ENCODE results near the gene FNDC11. TPM values are rescaled to one million over a fixed set of nuclear protein-coding genes. Genes with fewer than 3 reads are reported as not detected.

The FNDC11 gene
- total RNA-seq, 1 experiment from 2014 or later, result 1.8 TPM

DNA sequence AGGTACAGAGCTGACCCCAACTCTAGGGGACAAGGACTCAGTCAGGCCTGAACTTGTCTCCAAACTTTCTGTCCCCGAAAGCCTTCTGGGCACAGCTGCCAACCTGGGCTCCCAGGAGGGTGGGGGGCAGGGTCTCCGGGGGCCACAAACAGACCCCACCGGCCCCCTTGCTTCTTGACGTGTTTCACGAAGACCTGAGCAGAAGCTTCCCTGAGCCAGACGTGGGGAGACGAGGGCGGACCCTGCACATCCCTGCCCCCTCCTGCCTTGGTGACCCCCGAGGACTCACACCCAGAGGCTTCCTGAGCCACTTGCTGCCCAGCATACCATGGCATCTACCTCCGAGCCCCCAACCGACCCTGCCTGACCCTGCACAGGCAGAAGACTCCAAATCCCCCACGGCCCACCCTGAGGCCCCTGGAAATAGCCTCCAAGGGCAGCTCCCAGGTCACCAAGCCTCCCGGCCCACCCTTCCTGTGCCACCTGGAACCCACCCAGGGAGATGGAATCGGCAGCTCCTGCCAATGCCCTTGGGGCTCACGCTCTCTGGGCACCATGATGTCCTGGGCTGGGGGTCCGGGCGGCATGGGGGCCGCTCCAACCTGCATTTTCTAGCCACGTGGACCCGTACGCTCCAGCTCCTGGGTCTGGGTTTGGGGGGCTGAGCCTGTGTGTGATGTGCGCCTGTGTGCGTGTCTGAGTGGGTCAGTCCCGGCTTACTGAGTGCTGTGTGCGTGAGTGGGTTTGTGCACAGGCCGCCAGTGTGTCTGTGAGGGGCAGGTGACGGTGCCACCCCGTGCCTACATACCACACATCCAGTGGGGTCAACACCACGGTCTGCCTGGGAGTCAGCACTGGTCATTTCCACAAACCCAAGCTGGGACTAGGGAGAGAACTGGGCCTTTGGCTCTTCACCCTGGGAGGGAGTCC is 14.3 kb upstream of the FNDC11 start:
- no peak for DNase-seq (ENCODE audit: low read depth)

DNA sequence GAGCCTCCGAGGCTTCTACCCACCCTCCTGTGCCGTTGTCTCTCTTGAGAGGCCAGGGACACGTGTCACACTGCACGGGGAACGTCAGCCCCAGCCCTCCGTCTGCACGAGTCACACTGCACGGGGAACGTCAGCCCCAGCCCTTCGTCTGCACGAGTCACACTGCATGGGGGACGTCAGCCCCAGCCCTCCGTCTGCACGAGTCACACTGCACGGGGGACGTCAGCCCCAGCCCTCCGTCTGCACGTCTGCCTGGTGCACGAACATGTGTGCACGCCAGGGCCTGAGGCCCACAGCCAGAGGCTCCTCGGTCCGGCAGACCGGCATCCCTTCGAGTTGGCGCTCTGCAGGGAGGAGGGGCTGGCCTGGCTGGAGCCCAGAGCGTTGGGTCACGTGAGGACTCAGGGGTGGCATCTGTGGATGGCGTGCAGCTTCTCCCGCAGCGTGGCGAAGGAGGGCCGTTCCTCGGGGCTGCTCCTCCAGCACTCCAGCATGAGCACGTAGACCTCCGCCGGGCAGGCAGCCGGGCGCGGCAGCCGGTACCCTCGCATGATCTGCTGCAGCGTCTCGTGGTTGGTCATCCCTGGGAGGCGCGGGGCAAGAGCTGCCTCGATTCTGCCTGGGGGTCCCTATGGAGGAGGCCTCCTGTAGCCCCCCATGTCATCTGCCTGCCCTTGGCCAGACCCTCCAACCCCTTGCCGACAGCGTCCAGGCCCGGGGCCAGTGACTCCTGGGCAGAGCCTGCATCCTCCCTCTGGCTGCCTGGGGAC is 13.4 kb upstream of the FNDC11 start:
- peak; percentile 80 for DNase-seq (ENCODE audit: low read depth)

DNA sequence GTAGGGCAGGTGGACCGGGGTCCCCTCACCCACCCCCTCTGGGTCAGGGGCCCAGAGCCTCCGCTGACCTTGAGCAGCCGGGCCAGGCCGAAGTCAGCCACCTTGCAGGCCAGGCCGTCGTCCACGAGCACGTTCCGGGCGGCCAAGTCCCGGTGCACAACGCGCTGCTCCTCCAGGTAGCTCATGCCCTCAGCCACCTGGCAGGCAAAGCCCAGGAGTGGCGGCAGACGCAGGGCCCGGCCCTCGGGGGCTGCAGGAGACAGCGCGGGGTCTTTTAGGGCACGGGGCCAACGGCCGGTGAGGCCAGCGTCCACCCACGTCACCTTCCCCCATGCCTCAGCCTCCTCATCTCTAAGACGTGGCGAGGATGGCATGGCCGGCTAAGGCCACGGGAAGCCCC is 12.6 kb upstream of the FNDC11 start:
- DNase-seq (ENCODE audit: low read depth), result no peak

DNA sequence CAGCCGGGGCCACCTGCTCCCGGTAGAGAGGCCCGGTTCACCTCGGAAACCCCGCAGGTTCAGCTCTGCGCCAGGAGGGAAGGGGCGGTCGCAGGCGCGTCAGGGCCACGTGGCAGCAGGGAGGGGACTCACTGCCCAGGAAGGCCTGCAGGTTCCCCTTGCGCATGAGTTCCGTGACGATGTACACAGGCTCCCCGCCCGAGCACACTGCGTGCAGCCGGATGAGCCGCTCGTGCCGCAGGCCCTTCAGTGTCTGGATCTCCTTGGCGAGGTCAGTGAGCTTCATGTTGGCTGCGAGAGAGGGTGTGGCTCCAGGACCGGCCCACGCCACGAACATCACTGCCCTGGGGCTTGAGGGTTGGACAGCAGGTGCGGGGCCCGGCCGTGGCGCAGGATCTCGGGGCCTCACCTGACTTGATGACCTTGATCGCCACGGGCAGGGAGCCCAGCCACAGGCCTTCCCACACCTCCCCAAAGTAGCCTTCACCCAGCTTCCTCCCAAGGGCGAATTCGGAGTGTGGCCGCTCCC is 11.9 kb upstream of the FNDC11 start:
- DNase-seq (ENCODE audit: low read depth), result no peak

GRCh38 chr20:63542696-63543095 is 11.3 kb upstream of the FNDC11 start:
- DNase-seq (ENCODE audit: low read depth), result no peak

DNA sequence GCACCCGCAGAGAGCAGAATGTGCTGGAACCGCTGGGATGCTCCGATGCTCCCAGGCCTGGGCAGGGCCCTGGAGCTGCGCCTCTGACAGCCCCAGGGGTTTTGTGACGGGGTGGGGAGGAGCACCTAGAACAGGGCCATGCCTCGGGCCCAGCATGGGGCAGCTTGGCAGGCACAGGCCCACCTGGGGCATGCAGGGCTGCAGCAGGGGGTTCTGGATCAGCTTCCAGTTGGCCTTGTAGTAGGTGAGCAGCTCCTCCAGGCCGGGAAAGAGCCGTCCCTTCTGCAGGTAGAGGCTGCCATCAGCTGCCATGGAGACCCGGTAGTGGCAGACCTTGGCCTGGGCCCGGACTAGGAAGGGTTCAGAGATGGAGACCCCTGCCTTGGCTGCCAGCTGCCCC is 10.8 kb upstream of the FNDC11 start:
- DNase-seq (ENCODE audit: low read depth), result no peak

GRCh38 chr20:63543733-63544132 is 10.2 kb upstream of the FNDC11 start:
- no peak for DNase-seq (ENCODE audit: low read depth)

DNA sequence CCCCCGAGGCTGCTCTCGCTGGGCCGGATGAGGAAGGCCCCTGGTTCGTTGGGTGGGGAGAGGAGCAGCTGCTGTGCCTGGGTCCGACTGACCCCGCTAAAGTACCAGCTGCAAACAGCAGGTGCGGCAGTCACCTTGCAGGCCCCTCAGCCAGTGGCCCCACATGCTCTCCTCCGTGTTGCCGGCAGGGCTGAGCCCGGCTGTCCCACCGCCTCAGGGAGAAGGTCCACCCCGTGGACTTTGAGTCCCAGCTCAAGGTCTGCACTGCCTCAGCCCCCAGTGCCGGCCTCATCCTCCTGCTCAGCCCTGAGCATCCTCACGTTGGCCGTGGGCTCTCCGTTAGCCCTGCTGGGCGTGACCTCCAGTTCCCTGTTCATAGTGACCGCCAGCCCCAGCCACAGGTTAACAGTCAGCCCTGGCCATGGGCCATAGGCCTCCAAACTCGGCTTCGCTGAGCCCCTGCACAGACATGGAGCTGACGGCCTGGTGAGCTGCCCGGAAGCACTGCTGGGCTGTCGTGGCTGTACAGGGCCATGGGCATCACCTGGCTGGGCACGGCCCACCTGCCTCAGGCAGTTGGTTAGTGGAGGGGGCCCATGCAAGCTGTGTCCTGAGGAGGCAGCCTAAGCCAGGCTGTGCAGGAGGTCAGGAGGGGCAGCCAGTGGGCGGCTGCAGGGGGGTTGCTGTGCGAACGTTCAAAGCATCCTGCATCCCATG is 9.6 kb upstream of the FNDC11 start:
- no peak for DNase-seq (ENCODE audit: low read depth)

DNA sequence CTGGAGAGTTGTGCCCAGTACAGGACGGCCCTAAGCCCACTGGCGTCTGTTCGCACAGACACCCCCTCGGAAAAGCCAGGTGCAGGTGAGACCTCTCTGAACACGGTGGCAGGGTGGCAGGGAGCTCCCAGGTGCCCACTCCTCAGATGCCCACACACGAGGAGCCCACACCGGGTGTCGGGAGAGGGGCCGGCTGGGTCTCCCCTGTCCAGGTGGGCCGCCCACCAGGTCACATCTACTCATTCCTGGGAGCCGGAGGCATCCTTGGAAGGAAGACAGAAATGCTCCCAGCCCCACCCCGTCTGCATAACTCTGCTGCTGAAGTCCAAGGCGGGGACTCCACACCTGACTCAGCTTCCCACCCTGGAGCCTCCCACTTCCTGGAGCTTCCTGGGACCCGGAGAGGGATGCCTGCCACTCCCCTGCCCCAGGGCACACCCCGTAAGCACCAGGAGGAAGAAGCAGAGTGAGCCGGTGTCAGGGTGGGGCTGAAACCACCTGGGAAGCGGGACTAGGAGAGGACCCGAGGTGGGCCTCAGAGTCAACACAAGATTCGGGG is 8.9 kb upstream of the FNDC11 start:
- DNase-seq (ENCODE audit: low read depth), result no peak

DNA sequence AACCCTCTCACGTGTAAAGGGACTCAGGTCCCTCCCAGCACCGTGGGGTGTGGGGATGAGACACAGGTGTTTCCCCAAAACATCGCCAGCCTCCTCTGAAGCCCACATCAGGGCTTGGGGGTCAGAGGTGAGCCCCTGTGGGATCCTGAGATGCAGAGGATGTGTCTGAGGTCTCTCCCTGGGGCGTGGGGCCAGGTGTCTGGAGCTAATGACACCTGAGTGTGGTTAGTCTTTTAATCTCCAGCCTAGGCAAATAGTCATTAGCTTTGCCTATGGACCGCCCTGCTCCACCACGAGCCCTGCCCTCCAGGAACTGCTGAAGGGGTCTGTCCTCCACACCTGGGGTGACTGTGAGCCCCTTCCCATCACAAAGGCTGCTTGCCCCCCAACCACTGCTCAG is 8.1 kb upstream of the FNDC11 start:
- no peak for DNase-seq (ENCODE audit: low read depth)

DNA sequence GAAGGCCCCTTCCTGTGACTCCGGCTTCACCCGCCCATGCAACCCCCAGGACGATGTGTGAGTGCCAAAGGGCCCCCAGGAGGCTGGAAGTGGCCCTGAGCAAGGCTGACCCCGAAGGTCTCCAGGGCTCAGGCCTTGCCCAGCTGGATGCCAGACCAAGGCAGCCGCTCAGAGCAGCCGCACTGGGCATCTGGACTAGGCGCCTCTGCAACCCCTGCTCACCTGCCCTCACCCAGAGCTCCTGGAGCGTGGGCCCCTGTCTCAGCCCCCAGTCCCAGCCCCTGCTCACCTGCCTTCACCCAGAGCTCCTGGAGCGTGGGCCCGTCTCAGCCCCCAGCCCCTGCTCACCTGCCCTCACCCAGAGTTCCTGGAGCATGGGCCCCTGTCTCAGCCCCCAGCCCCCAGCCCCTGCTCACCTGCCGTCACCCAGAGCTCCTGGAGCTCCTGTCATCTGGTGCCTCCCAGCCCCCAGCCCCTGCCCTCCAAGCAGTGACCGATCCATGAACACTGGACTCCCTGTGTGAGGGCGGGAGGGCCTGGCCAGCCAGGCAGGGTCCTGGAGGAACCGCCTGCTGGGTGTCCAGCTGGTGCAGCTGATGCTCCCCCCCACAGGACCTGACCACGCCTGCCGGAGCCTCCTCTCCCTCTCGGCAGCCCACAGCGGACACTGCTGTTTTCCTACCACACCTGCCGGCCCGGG is 7.6 kb upstream of the FNDC11 start:
- DNase-seq (ENCODE audit: low read depth), result no peak

DNA sequence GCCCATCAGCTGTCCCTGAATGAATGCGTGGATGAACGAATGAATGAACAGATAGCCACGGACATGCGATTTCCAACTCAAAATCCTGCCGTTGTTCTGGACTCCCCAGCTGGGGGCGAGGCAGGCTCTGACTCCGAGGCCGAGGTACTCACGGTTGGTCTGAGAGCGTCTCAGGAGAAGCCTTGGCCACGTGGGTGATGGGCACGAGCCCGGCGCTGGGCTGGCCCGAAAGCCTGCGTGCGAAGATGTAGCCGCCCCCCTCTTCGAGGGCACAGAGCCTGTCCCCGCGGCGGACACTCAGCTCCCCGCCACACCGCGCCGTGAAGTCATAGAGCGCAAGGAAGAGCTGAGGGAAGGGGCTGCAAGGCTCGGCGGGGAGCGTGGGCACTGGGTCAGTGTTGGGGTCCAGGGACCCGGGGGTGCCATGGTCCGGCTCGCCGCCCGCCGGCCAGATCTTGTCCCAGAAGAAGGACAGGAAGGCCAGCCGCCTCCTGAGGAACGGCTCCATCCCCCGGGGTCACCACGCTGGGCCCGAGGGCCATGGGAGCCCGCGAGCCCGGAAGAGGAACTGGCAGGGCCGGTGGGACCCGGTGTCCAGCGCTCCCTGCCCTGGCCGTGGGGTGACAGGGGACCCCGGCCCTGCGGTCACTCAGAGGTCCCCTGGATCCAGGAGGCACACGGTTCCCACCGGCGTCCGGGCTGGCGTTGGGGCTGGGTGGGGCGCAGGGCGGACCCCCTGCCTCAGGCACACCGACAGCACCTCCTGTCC is 6.8 kb upstream of the FNDC11 start:
- no peak for DNase-seq (ENCODE audit: low read depth)

DNA sequence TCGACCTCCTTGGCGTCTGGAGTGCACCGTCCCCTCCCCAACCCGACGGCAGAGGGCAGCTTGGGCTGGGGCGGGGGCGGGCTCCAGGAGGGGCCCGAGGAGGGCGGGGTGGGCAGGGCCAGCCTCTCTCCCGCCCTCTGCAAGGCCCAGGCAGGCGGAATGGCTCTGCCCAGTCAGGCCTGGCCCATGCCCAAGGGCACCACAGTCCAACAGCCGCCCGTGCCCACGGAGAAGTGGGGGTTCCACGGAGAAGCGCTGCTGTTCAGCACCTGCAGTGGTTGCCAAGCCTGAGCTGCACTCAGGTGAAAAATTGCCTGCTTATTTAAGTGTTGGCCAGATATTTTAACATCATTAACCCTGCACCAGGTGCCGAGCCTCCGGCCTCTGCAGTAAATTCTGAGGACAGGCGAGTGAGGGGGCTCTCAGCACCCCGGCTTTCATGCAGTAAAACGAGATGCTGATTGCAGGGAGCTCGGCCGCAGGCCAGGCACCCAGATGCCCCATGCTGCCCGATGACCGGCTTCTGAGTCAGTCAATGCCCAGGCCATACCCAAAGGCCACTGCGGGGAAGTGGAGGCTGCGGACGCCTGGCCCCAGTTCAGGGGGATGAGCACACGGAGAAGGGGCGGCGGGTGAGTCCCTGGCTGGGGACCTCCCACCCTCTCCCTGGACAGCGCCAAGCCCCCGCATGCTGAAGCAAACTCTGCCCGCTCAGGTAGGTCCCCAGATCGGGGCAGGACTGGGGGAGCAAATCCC is 6.1 kb upstream of the FNDC11 start, which contains the start of gene SRMS:
SRMS (minus strand) TSS at position 25 of the 756 bp plus-strand sequence. CDS start 286 bp downstream, outside the sequence.
- no peak for DNase-seq (ENCODE audit: low read depth)

- DNase-seq (ENCODE audit: low read depth), result no peak
These were observed 5.4 kb upstream of the FNDC11 start for GRCh38 chr20:63548542-63548941.

DNA sequence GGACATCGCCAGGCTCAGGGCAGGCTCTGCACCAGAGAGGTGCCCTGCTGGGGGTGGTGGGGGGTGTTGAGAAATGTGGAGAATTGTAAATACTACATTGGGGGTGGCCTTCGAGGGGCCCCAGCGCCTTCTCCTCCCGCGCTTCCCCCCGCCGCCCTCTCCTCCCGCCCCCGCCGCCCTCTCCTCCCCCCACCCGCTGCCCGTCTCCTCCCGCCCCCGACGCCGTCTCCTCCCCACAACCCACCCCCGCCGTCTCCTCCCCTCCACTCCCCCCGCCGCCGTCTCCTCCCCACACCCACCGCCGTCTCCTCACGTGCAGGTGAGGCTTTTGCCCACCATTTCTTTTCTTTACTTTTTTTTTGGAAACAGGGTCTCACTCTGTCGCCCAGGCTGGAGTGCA is 4.9 kb upstream of the FNDC11 start:
- DNase-seq (ENCODE audit: low read depth), result no peak

GRCh38 chr20:63549679-63550282 is 4.2 kb upstream of the FNDC11 start:
- DNase-seq (ENCODE audit: low read depth), result no peak

DNA sequence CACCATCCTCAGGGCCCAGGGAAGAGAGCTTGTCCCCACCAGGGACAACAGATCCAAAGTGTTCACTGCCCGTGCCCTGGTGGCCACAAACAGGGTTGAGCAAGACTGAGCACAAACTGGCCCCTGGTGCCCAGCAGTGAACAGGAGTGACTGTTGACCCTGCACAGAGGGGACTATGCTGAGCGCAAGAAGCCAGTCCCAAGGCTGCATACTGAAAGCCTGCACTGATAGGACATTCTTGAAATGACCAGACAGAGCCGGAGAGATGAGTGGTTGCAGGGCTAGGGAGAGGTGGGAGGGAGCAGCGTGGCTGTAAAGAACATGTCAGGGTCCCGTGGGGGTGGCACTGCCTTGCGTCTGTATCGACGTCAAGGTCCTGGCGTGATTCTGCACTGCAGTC is 2.9 kb upstream of the FNDC11 start:
- no peak for DNase-seq (ENCODE audit: low read depth)

DNA sequence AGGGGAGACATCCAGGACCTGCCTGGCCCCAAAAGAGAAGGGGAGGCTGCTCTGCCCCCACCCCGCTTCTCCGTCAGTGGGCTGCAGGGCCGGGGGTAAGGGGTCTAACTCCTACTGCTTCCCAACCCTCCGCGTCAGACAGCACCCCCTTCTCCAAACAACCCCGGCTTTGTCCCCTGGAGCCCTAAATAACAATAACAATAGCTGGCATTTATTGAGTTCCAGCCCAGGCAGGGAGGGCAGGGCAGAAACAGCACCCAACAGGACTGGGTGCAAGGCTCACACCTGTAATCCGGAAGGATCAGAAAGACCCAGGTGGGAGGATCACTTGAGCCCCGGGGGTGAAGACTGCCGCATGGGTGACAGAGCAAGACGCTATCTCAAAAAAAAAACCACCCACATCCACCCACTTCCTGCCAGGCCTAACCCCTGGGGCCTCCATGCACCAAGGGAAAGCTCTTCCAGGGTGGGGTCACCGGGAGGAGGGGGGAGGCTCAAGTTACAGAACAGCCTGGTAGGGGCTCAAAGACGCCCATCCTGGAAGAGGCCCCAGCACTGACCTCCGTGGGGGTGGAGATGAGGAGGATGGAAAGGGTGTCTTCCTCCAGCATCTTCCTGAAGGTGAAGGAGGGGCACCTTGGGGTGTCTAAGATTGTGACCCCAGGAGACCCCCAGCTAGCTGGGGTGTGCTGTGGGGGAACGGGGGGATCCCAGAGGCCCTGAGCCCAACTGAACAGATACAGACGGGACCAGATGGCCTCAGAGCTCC is 1.3 kb upstream of the FNDC11 start:
- peak; percentile 60 for DNase-seq (ENCODE audit: low read depth)
